Measurements from ENCODE around the gene NPIPB6.
"Not testable (repeated sequence)": the region's sequence is repeated elsewhere in the genome, so short reads cannot be mapped to it uniquely, and the experiment has no call there.

DNA sequence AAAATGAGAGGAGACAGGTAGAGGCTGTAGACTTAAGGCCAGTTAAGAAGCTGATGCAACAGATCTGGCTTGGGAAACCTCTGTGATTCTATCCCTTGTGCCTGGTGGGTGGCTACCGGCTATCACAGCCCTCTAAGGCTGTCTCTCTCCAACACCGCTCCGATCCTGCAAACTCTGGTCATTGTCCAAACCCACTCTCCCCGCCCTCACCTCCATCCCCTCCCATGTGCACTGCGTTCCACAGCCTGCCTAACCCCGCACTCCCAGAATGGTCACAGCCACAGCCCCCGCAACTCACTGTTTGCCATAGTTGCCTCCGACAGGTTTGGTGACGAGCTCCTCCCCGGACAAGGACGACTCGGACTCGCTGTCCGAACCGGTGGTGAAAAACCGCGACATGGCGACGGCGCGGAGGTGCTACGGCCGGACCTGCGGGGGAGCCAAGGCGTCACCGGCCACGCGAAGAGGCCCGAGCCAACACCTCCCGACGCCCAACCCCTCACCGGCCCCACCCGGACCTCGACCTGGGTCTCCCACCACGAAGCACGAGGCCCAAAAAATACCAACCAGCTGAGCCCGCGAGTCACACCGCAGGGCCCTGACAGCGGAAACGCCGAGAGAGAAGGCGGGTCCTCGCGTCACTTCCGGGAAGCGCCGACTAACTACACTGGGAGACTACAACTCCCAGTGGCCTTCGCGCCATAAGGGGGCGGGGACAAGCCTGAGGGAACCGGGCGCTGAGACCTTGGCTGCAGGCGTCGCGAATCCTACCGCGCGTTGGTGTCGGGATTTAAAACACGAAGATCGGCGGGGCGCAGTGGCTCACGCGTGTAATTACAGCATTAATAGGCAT lies 40.1 kb upstream of the NPIPB6 start, which contains the start of gene EIF3CL:
- TF ChIP-seq, protein P1, sequence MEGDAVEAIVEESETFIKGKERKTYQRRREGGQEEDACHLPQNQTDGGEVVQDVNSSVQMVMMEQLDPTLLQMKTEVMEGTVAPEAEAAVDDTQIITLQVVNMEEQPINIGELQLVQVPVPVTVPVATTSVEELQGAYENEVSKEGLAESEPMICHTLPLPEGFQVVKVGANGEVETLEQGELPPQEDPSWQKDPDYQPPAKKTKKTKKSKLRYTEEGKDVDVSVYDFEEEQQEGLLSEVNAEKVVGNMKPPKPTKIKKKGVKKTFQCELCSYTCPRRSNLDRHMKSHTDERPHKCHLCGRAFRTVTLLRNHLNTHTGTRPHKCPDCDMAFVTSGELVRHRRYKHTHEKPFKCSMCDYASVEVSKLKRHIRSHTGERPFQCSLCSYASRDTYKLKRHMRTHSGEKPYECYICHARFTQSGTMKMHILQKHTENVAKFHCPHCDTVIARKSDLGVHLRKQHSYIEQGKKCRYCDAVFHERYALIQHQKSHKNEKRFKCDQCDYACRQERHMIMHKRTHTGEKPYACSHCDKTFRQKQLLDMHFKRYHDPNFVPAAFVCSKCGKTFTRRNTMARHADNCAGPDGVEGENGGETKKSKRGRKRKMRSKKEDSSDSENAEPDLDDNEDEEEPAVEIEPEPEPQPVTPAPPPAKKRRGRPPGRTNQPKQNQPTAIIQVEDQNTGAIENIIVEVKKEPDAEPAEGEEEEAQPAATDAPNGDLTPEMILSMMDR (IDR thresholded peaks at IDR 0.05): not testable (repeated sequence)
- not testable (repeated sequence) for TF ChIP-seq POLR2A (IDR thresholded peaks at IDR 0.05)
